GM10266 (cell line): ENCODE results near the gene SLC1A2.

Experiments
- DNase-seq: peaks from one replicate; pipeline ENCODE4 v3.0.0; 2012; ENCODE audit errors: extremely low spot score
- TF ChIP-seq, protein P1 (sequence below): IDR thresholded peaks from 2 replicates; pipeline ENCODE4 v1.5.1; 2012; ENCODE audit warnings: mild to moderate bottlenecking, low read depth; ENCODE audit not compliant: control insufficient read depth, insufficient read depth; ENCODE audit errors: missing control alignments

The SLC1A2 gene

GRCh38 chr11:35366798-35367197 is 52.6 kb downstream of the SLC1A2 start:
- TF ChIP-seq, protein P1, sequence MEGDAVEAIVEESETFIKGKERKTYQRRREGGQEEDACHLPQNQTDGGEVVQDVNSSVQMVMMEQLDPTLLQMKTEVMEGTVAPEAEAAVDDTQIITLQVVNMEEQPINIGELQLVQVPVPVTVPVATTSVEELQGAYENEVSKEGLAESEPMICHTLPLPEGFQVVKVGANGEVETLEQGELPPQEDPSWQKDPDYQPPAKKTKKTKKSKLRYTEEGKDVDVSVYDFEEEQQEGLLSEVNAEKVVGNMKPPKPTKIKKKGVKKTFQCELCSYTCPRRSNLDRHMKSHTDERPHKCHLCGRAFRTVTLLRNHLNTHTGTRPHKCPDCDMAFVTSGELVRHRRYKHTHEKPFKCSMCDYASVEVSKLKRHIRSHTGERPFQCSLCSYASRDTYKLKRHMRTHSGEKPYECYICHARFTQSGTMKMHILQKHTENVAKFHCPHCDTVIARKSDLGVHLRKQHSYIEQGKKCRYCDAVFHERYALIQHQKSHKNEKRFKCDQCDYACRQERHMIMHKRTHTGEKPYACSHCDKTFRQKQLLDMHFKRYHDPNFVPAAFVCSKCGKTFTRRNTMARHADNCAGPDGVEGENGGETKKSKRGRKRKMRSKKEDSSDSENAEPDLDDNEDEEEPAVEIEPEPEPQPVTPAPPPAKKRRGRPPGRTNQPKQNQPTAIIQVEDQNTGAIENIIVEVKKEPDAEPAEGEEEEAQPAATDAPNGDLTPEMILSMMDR, result no peak
- DNase-seq, result no peak

GRCh38 chr11:35365961-35366360 is 53.4 kb downstream of the SLC1A2 start:
- TF ChIP-seq, protein P1, result no peak
- no peak for DNase-seq

DNA sequence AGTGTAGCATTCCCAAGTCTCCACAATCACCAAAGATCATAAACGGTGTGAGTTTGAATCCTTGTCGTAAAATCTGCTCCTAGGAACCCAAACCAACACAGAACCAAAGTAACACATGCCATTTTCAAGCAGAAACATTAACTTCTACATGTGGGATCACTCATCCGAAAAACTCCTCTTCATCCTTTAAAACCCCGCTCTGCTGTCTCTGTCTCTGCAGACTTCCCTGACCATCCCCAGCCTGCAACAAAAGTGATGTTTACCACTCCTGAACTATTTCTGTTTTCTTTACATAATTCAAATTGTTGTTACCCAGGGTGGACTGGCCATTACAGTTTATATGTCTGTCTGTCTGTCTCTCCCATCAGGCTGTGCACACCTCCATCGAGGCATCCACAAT is 54.0 kb downstream of the SLC1A2 start:
- TF ChIP-seq, protein P1, result no peak
- no peak for DNase-seq

DNA sequence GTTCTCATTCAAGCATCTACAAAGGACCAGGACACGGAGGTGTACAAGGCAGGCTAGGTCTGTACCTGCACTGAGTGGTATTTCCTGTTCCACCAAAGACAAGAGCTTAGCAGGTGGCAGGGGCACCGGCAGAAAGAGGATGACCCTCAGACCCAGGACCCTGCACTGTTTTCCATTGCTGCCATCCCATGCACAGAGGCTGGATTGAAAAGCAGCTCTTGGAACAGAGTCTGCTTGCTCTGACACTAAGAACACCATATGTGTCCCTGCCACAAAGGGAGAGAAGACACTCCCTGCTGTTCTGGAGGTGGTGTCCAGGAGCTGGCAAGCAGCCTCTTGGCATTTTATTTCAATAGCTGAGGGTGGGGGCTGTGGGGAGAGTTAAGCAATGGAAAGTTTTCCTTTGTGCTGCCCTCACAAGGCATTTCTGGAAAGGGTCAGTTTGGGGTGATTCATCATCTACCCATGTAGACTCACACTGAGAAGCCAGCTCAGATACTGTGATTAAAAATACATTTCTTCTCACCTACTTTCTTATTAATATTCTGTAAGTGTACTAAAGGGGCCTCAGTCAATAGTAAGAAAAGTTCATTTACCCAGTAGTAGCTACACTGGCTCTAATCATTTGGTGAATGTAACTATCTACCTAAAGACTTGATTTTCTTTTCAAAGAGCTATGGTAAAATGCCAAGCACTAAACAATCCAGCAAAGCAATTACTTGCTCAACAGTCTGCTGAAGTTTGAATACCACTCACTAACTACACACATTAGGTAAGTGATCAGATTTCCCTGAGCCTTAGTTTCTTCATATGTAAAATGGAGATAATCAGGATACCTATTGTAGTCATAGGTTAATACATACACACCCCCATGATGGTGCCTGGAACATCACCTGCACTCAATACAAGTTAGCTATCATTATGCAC is 55.2 kb downstream of the SLC1A2 start:
- TF ChIP-seq, protein P1, result no peak
- no peak for DNase-seq

- TF ChIP-seq, protein P1, result no peak
- DNase-seq, result no peak
These were observed 56.0 kb downstream of the SLC1A2 start for GRCh38 chr11:35363246-35363801.

- TF ChIP-seq, protein P1, result no peak
These were observed 56.8 kb downstream of the SLC1A2 start for GRCh38 chr11:35362521-35362980.

GRCh38 chr11:35360055-35360530 is 59.3 kb downstream of the SLC1A2 start:
- TF ChIP-seq, protein P1, result no peak
- no peak for DNase-seq

More at GRCh38 chr11:35362521-35362980, 56.8 kb downstream of the SLC1A2 start:
- DNase-seq, result no peak
